Osteocyte (in vitro differentiated cells): ENCODE results near the gene PTPRM. TPM values are rescaled to one million over a fixed set of nuclear protein-coding genes. Genes with fewer than 3 reads are reported as not detected.

ENCODE experiments used
- DNase-seq: peaks from one replicate; pipeline ENCODE4 v3.0.0; 2021; ENCODE audit warnings: mixed read lengths; ENCODE audit not compliant: unreplicated experiment; ENCODE audit errors: extremely low spot score
- H3K27ac Mint-ChIP-seq: one replicate; pipeline ENCODE4 v1.8.0; 2021; ENCODE audit warnings: mild to moderate bottlenecking, mixed read lengths; ENCODE audit not compliant: unreplicated experiment
- H3K27me3 Mint-ChIP-seq: one replicate; pipeline ENCODE4 v1.8.0; 2021; ENCODE audit warnings: mixed read lengths; ENCODE audit not compliant: unreplicated experiment
- H3K36me3 Mint-ChIP-seq: one replicate; pipeline ENCODE4 v1.8.0; 2021; ENCODE audit warnings: mixed read lengths; ENCODE audit not compliant: unreplicated experiment
- H3K4me1 Mint-ChIP-seq: one replicate; pipeline ENCODE4 v1.8.0; 2021; ENCODE audit warnings: mixed read lengths; ENCODE audit not compliant: unreplicated experiment
- H3K4me3 Mint-ChIP-seq: one replicate; pipeline ENCODE4 v1.8.0; 2021; ENCODE audit warnings: mild to moderate bottlenecking, moderate library complexity, mixed read lengths; ENCODE audit not compliant: unreplicated experiment
- H3K9me3 Mint-ChIP-seq: one replicate; pipeline ENCODE4 v1.8.0; 2021; ENCODE audit warnings: mixed read lengths; ENCODE audit not compliant: unreplicated experiment
- CTCF ChIP-seq: fragments of 200-600 bp; sonication (generic); IDR thresholded peaks from 2 replicates; pipeline ENCODE4 v1.5.0; 2021; ENCODE audit warnings: antibody characterized with exemption, mild to moderate bottlenecking, moderate library complexity
- total RNA-seq: library from RNA; stranded (reverse); gene quantifications from 2 replicates; pipeline ENCODE4 v1.2.1, GENCODE V29; 2021

The PTPRM gene
- total RNA-seq, 1 donor from 2014 or later = 105 TPM

- no peak for TF ChIP-seq CTCF
- Mint-ChIP-seq H3K4me1 (peaks cover 6% of the 10 kb centered on the region), H3K27ac (no peak overlapping the region), H3K4me3 (no peak overlapping the region), H3K27me3 (no peaks in the 10 kb centered on the region), H3K36me3 (peaks cover 7% of the 10 kb centered on the region), H3K9me3 (peaks cover 41% of the 10 kb centered on the region)
- DNase-seq = no peak
Observed at GRCh38 chr18:7711495-7711894, 144.4 kb downstream of the PTPRM start.

- no peak overlapping the region for H3K27ac Mint-ChIP-seq
- TF ChIP-seq CTCF = no peak
- no peak overlapping the region for H3K4me3 Mint-ChIP-seq
- no peak for DNase-seq
- H3K36me3 Mint-ChIP-seq = no peaks in the 10 kb centered on the region
- peaks cover 11% of the 10 kb centered on the region for H3K9me3 Mint-ChIP-seq
- H3K27me3 Mint-ChIP-seq = no peaks in the 10 kb centered on the region
- peaks cover 13% of the 10 kb centered on the region for H3K4me1 Mint-ChIP-seq
Observed at GRCh38 chr18:7720395-7720794, 153.3 kb downstream of the PTPRM start.

GRCh38 chr18:7721532-7721931 is 154.4 kb downstream of the PTPRM start:
- H3K27ac Mint-ChIP-seq = no peak overlapping the region
- no peak for TF ChIP-seq CTCF
- H3K27me3 Mint-ChIP-seq = no peaks in the 10 kb centered on the region

GRCh38 chr18:7722955-7723354 is 155.8 kb downstream of the PTPRM start:
- no peaks in the 10 kb centered on the region for H3K36me3 Mint-ChIP-seq
- no peaks in the 10 kb centered on the region for H3K27me3 Mint-ChIP-seq
- no peak overlapping the region for H3K4me3 Mint-ChIP-seq
- DNase-seq = no peak
- H3K4me1 Mint-ChIP-seq = peaks cover 17% of the 10 kb centered on the region
- peaks cover 4% of the 10 kb centered on the region for H3K9me3 Mint-ChIP-seq
- TF ChIP-seq CTCF = no peak
- no peak overlapping the region for H3K27ac Mint-ChIP-seq

More at GRCh38 chr18:7721532-7721931, 154.4 kb downstream of the PTPRM start:
- Mint-ChIP-seq H3K4me3 (no peak overlapping the region), H3K4me1 (peaks cover 13% of the 10 kb centered on the region), H3K36me3 (no peaks in the 10 kb centered on the region), H3K9me3 (peaks cover 4% of the 10 kb centered on the region)
- DNase-seq = no peak

- Mint-ChIP-seq H3K9me3 (peaks cover 4% of the 10 kb centered on the region), H3K36me3 (no peaks in the 10 kb centered on the region), H3K4me3 (no peak overlapping the region), H3K4me1 (peaks cover 17% of the 10 kb centered on the region), H3K27me3 (no peaks in the 10 kb centered on the region), H3K27ac (no peak overlapping the region)
- TF ChIP-seq CTCF = no peak
- DNase-seq = no peak
Observed at GRCh38 chr18:7723558-7723957, 156.4 kb downstream of the PTPRM start.
